B cell (primary cell): Measurements from ENCODE around the gene SYNRG. TPM values are rescaled to one million over a fixed set of nuclear protein-coding genes. Genes with fewer than 3 reads are reported as not detected.

Source experiments
- ATAC-seq: fragments of 200-7000 bp; cut with Tn5 transposase; one replicate; pipeline ENCODE4 v1.10.0; 2021; ENCODE audit warnings: low read depth, mild to moderate bottlenecking, moderate number of reproducible peaks, moderate library complexity
- CTCF ChIA-PET: fragments of 350-600 bp; sonication (Branson Sonifier 250); formaldehyde crosslinking; loops from one replicate; lab custom pipeline; 2021; ENCODE audit warnings: antibody characterized with exemption, inconsistent platforms; lab: Charles Lee
- POLR2A ChIA-PET: fragments of 350-600 bp; sonication (Branson Sonifier 250); formaldehyde crosslinking; loops from one replicate; lab custom pipeline; 2021; ENCODE audit warnings: antibody characterized with exemption; lab: Charles Lee
- DNase-seq: peaks from one replicate; pipeline ENCODE4 v3.0.0; 2013
- H2AFZ ChIP-seq: 2 replicates; pipeline ENCODE4 v1.6.1; 2012; ENCODE audit warnings: mild to moderate bottlenecking, low read depth, low read length; ENCODE audit not compliant: insufficient read depth, poor library complexity, severe bottlenecking
- H3K27ac ChIP-seq, 2 donors: 1 replicate in 1 of 2; 2 replicates in 1 of 2; pipeline ENCODE4 v1.5.1; 2012 to 2013; ENCODE audit warnings: low read length in 2 of 2, mild to moderate bottlenecking in 2 of 2, moderate library complexity in 1 of 2
- H3K27me3 ChIP-seq, 4 experiments: fragments of 200-600 bp in 1 of 4; sonication (generic) in 1 of 4; replicated peaks in 1 of 4; 1 replicate in 2 of 4; 2 replicates in 2 of 4; pipeline versions ENCODE4 v1.6.1 to v1.7.0; 2013 to 2016; ENCODE audit warnings: low read length in 3 of 4, mild to moderate bottlenecking in 2 of 4, mixed read lengths in 1 of 4, moderate library complexity in 1 of 4; ENCODE audit not compliant: insufficient read depth in 4 of 4, control insufficient read depth in 3 of 4; ENCODE audit errors: control extremely low read depth in 1 of 4
- H3K36me3 ChIP-seq, 2 experiments: replicated peaks in 1 of 2; 1 replicate in 1 of 2; 2 replicates in 1 of 2; pipeline versions ENCODE4 v1.6.1 to v1.7.1; 2013; ENCODE audit warnings: low read length in 1 of 2; ENCODE audit not compliant: insufficient read depth in 2 of 2, control insufficient read depth in 1 of 2; ENCODE audit errors: control extremely low read depth in 1 of 2, extremely low read depth in 1 of 2
- H3K4me1 ChIP-seq, 2 donors: fragments of 200-600 bp in 1 of 2; sonication (generic) in 1 of 2; 1 replicate in 1 of 2; 2 replicates in 1 of 2; pipeline versions ENCODE4 v1.5.1 to v1.6.1; 2013 to 2017; ENCODE audit warnings: low read length in 2 of 2; ENCODE audit not compliant: control insufficient read depth in 2 of 2, insufficient read depth in 2 of 2
- H3K4me2 ChIP-seq: replicated peaks from 2 replicates; pipeline ENCODE3; 2012; ENCODE audit warnings: mild to moderate bottlenecking, low read depth, low read length; ENCODE audit not compliant: poor library complexity, severe bottlenecking
- H3K4me3 ChIP-seq, 5 experiments: fragments of 200-600 bp in 1 of 5; sonication (generic) in 1 of 5; 1 replicate in 3 of 5; 2 replicates in 2 of 5; pipeline versions ENCODE4 v1.5.1 to v1.7.0; 2011 to 2016; ENCODE audit warnings: low read length in 4 of 5, mild to moderate bottlenecking in 4 of 5, low read depth in 2 of 5, control low read depth in 1 of 5, moderate library complexity in 1 of 5; ENCODE audit not compliant: insufficient read depth in 1 of 5; ENCODE audit errors: control extremely low read depth in 1 of 5, extremely low read depth in 1 of 5
- H3K79me2 ChIP-seq: fragments of 200-600 bp; sonication (generic); one replicate; pipeline ENCODE4 v1.6.0; 2016; ENCODE audit warnings: low read length; ENCODE audit not compliant: control insufficient read depth, insufficient read depth
- H3K9ac ChIP-seq: fragments of 200-600 bp; sonication (generic); 2 replicates; pipeline ENCODE4 v1.6.1; 2017; ENCODE audit warnings: mild to moderate bottlenecking, low read length, moderate library complexity
- H3K9me3 ChIP-seq, 3 donors: one replicate each; pipeline versions ENCODE4 v1.6.1 to v1.7.1; 2013; ENCODE audit warnings: low read length in 2 of 3; ENCODE audit not compliant: control insufficient read depth in 2 of 3, insufficient read depth in 1 of 3; ENCODE audit errors: control extremely low read depth in 1 of 3
- H4K20me1 ChIP-seq: 2 replicates; pipeline ENCODE4 v1.6.0; 2012; ENCODE audit warnings: mild to moderate bottlenecking, low read length; ENCODE audit not compliant: insufficient read depth, control insufficient read depth, poor library complexity, severe bottlenecking
- H3K27ac Mint-ChIP-seq: one replicate; pipeline ENCODE4 v1.8.0; 2021; ENCODE audit warnings: mixed read lengths
- H3K27me3 Mint-ChIP-seq: one replicate; pipeline ENCODE4 v1.8.0; 2021; ENCODE audit warnings: mixed read lengths
- H3K4me1 Mint-ChIP-seq: one replicate; pipeline ENCODE4 v1.8.0; 2021; ENCODE audit warnings: mixed read lengths
- H3K4me3 Mint-ChIP-seq: one replicate; pipeline ENCODE4 v1.8.0; 2021; ENCODE audit warnings: mixed read lengths
- H3K9me3 Mint-ChIP-seq: one replicate; pipeline ENCODE4 v1.8.0; 2022; ENCODE audit warnings: mixed read lengths; ENCODE audit not compliant: insufficient read depth
- EZH2 ChIP-seq: IDR thresholded peaks from 2 replicates; pipeline ENCODE4 v1.6.1; 2012; ENCODE audit warnings: borderline replicate concordance, low read depth, mild to moderate bottlenecking, moderate library complexity, low read length; ENCODE audit not compliant: insufficient read depth, poor library complexity, severe bottlenecking
- WGBS: methylation state at CpG from one replicate; pipeline ENCODE4 v1.1.5; 2013; ENCODE audit warnings: missing lambda C conversion rate; ENCODE audit not compliant: insufficient coverage; 5-methylcytosine and 5-hydroxymethylcytosine counted together
- intact Hi-C: fragments of 100-400 bp; cut with micrococcal nuclease; formaldehyde crosslinking; loops from one replicate; pipeline ENCODE4 v1.10.0; 2022
- polyA plus RNA-seq: library from polyadenylated mRNA; depleted of rRNA; stranded (reverse); fragments of >200 nt; gene quantifications from 2 replicates; pipeline ENCODE4 v1.2.3, GENCODE V29; 2012
- total RNA-seq, 2 donors: library from RNA; stranded (reverse); fragments of 120-200 nt in 1 of 2; gene quantifications; 1 replicate in 1 of 2; 2 replicates in 1 of 2; pipeline versions ENCODE4 v1.2.3 to v1.2.4, GENCODE V29; 2013 to 2022
- TF ChIP-seq, protein P1 (sequence below): fragments of 200-600 bp; IDR thresholded peaks from one replicate; pipeline ENCODE4 v1.8.0; 2022; ENCODE audit warnings: antibody characterized with exemption, mild to moderate bottlenecking

The SYNRG gene
- total and polyA plus RNA-seq, 2 donors (not counting 1 experiment from before 2014, with no cell fraction given): 31.8 to 113 TPM

DNA sequence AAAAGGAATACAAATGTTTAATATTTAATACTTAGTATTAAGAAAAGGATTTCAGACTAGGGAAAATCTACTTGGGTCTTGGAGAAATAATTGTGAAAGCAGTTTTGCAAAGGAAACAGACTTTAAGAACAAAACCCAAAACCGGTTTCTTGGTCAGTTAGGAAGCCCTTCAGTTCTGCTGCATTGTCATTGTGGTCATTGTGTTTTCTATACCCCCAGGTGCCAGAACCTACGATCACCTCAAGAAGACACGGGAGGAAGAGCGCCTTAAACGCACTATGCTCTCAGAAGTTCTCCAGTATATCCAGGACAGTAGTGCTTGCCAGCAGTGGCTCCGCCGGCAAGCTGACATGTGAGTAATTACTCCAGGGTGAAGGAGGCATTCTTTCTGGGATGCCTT, 139.0 kb downstream of the SYNRG start:
- no peak for DNase-seq
- H3K9me3 ChIP-seq: no peaks in the 10 kb centered on the region
- TF ChIP-seq, protein P1, sequence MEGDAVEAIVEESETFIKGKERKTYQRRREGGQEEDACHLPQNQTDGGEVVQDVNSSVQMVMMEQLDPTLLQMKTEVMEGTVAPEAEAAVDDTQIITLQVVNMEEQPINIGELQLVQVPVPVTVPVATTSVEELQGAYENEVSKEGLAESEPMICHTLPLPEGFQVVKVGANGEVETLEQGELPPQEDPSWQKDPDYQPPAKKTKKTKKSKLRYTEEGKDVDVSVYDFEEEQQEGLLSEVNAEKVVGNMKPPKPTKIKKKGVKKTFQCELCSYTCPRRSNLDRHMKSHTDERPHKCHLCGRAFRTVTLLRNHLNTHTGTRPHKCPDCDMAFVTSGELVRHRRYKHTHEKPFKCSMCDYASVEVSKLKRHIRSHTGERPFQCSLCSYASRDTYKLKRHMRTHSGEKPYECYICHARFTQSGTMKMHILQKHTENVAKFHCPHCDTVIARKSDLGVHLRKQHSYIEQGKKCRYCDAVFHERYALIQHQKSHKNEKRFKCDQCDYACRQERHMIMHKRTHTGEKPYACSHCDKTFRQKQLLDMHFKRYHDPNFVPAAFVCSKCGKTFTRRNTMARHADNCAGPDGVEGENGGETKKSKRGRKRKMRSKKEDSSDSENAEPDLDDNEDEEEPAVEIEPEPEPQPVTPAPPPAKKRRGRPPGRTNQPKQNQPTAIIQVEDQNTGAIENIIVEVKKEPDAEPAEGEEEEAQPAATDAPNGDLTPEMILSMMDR: no peak
- TF ChIP-seq EZH2: no peak
- H3K4me3 Mint-ChIP-seq: no peak overlapping the region
- no peaks in the 10 kb centered on the region for H3K79me2 ChIP-seq
- no peak overlapping the region for H2AFZ ChIP-seq
- H3K27me3 Mint-ChIP-seq: no peaks in the 10 kb centered on the region
- no peak overlapping the region for H3K4me3 ChIP-seq
- no peak overlapping the region for H3K27ac Mint-ChIP-seq
- ATAC-seq: no peak
- no peaks in the 10 kb centered on the region for H3K9me3 Mint-ChIP-seq
- ChIA-PET POLR2A (no interaction called here), CTCF (no interaction called here)
- H3K4me2 ChIP-seq: no peak overlapping the region
- WGBS: 51% methylated on average over 5 of the region's 7 CpGs
- peaks cover 15 to 62% of the 10 kb centered on the region in 2 experiments for H3K36me3 ChIP-seq
- no peak overlapping the region for H3K27ac ChIP-seq
- H3K9ac ChIP-seq: no peak overlapping the region
- intact Hi-C loops: no loop called here
- no peaks in the 10 kb centered on the region for H3K4me1 Mint-ChIP-seq
- H3K4me1 ChIP-seq: no peaks in the 10 kb centered on the region
- H4K20me1 ChIP-seq: no peaks in the 10 kb centered on the region
- no peaks in the 10 kb centered on the region for H3K27me3 ChIP-seq

DNA sequence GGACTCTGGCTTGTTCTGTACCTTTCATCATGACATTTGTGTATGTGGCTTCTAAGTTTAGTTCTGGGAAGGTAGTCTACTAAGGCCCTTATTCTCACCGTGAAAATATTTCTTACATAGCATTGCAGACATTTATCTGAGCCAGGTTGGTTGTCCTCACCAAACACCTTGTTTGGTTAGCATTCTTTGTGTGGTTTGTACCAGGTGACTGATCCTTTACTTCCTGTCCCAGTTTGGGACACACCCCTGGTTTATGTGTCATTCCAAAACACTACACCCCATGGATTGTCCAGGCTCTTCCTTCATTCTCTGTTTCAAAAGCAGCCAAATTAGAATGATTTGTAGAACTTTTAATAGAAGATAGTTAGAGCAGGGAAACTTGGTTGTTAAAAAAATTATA, 142.7 kb downstream of the SYNRG start:
- no peak overlapping the region for H2AFZ ChIP-seq
- TF ChIP-seq EZH2: no peak
- TF ChIP-seq, protein P1: no peak
- DNase-seq: no peak
- Mint-ChIP-seq H3K4me1 (no peaks in the 10 kb centered on the region), H3K27ac (no peak overlapping the region), H3K27me3 (no peaks in the 10 kb centered on the region), H3K9me3 (no peaks in the 10 kb centered on the region), H3K4me3 (no peak overlapping the region)
- ChIA-PET POLR2A (no interaction called here), CTCF (no interaction called here)
- no peaks in the 10 kb centered on the region for H3K79me2 ChIP-seq
- H3K9ac ChIP-seq: no peak overlapping the region
- intact Hi-C loops: no loop called here
- H3K36me3 ChIP-seq: peaks cover 10 to 39% of the 10 kb centered on the region in 2 experiments
- no peaks in the 10 kb centered on the region for H4K20me1 ChIP-seq
- no peaks in the 10 kb centered on the region for H3K9me3 ChIP-seq
- no peak overlapping the region for H3K27ac ChIP-seq
- H3K4me1 ChIP-seq: no peaks in the 10 kb centered on the region
- H3K4me2 ChIP-seq: no peak overlapping the region
- H3K27me3 ChIP-seq: no peaks in the 10 kb centered on the region
- H3K4me3 ChIP-seq: no peak overlapping the region
- ATAC-seq: no peak
- WGBS: no CpG with 5 or more reads among the region's 1 CpG
